ENCODE measurements around the gene USP34. TPM values are rescaled to one million over a fixed set of nuclear protein-coding genes. Genes with fewer than 3 reads are reported as not detected.

Gene USP34
- total and polyA plus RNA-seq, 2 of the 8 experiments (the other 6 are each of a cell fraction or from before 2014, with no cell fraction given) = 56.7 to 91.7 TPM

- no peak for TF ChIP-seq CHD7 (IDR thresholded peaks at IDR 0.05; ENCODE audit: insufficient replicate concordance, low read length)
- no peak for TF ChIP-seq YY1 (IDR thresholded peaks at IDR 0.05; ENCODE audit: low read depth, low read length)
- TF ChIP-seq CTCF (IDR thresholded peaks at IDR 0.05; ENCODE audit: control extremely low read depth in 1 of 3, insufficient read depth in 1 of 3, low read depth in 1 of 3, low read length in 3 of 3) = no peak
- no peak for TF ChIP-seq JUN (IDR thresholded peaks at IDR 0.05; ENCODE audit: low read depth, low read length)
- TF ChIP-seq KDM1A (IDR thresholded peaks at IDR 0.05; ENCODE audit: borderline replicate concordance, low read length) = no peak
- no peak for TF ChIP-seq TEAD4 (IDR thresholded peaks at IDR 0.05; ENCODE audit: low read depth, low read length)
- TF ChIP-seq SRF (IDR thresholded peaks at IDR 0.05; ENCODE audit: low read depth, low read length) = no peak
- no peak for TF ChIP-seq ZNF274 (IDR thresholded peaks at IDR 0.05; ENCODE audit: borderline replicate concordance, extremely low read depth, low read length)
- no peak for TF ChIP-seq SIRT6 (IDR thresholded peaks at IDR 0.05; ENCODE audit: low read length)
- no peak for TF ChIP-seq SP2 (IDR thresholded peaks at IDR 0.05; ENCODE audit: low read length)
Observed at GRCh38 chr2:61172671-61173070, 298.2 kb downstream of the USP34 start (continued).

All from H1 (cell line).